ENCODE results near the gene VPS8. TPM values are rescaled to one million over a fixed set of nuclear protein-coding genes. Genes with fewer than 3 reads are reported as not detected.

The VPS8 gene
- total RNA-seq, 2 experiments from 2014 or later: 47.6 to 51.8 TPM

DNA sequence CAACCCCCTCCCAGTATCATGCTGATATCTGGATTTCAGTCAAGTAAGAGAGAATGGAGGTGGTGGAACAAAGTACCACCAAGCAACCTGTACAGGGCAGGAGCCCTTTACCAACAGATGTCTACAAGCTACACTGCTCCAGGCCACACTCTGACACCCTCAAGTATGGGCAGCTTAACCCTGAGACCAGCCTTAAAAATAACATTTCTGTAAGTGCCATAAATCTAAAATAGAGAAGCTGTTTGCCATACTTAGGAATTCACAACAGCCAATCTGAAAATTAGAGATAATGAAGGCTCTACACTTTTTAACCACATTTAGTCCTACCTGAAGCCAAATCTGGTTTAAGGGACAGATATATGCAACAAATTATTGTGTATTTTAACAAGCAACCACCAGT is 281.1 kb downstream of the VPS8 start:
- no peak for ATAC-seq
- H3K4me3 Mint-ChIP-seq: no peak overlapping the region
- no peaks in the 10 kb centered on the region for H3K36me3 Mint-ChIP-seq (ENCODE audit: low read depth)
- no peaks in the 10 kb centered on the region for H3K4me1 Mint-ChIP-seq (ENCODE audit: low read depth)
- H3K27me3 Mint-ChIP-seq (ENCODE audit: low read depth): peaks cover 4% of the 10 kb centered on the region
- DNase-seq: no peak
- no peaks in the 10 kb centered on the region for H3K9me3 Mint-ChIP-seq (ENCODE audit: insufficient read depth)
- no peak overlapping the region for H3K27ac Mint-ChIP-seq
- ChIA-PET POLR2A (no interaction called here), CTCF (no interaction called here)

GRCh38 chr3:185094697-185095096 is 282.7 kb downstream of the VPS8 start:
- Mint-ChIP-seq H3K36me3 (ENCODE audit: low read depth) (no peaks in the 10 kb centered on the region), H3K27me3 (ENCODE audit: low read depth) (peaks cover 9% of the 10 kb centered on the region), H3K4me1 (ENCODE audit: low read depth) (no peaks in the 10 kb centered on the region), H3K9me3 (ENCODE audit: insufficient read depth) (no peaks in the 10 kb centered on the region), H3K27ac (no peak overlapping the region), H3K4me3 (no peak overlapping the region)
- ChIA-PET CTCF (no interaction called here), POLR2A (no interaction called here)
- no peak for DNase-seq
- ATAC-seq: no peak

Other genes starting within 250 kb of the VPS8 start
- 1 to 10 TPM; 2.0 to 2.1 TPM for gene MAGEF1, start 100.1 kb upstream of the VPS8 start, total RNA-seq